NCI-H526 treated with DMSO at 0.1 percent for 48 hours (cell line): ENCODE data around the gene COX8C.
"Not testable (repeated sequence)": the region's sequence is repeated elsewhere in the genome, so short reads cannot be mapped to it uniquely, and the experiment has no call there.

Experiments used
- DNase-seq: peaks from one replicate; lab custom pipeline; 2025; lab: John Stamatoyannopoulos, UW

Gene COX8C

DNA sequence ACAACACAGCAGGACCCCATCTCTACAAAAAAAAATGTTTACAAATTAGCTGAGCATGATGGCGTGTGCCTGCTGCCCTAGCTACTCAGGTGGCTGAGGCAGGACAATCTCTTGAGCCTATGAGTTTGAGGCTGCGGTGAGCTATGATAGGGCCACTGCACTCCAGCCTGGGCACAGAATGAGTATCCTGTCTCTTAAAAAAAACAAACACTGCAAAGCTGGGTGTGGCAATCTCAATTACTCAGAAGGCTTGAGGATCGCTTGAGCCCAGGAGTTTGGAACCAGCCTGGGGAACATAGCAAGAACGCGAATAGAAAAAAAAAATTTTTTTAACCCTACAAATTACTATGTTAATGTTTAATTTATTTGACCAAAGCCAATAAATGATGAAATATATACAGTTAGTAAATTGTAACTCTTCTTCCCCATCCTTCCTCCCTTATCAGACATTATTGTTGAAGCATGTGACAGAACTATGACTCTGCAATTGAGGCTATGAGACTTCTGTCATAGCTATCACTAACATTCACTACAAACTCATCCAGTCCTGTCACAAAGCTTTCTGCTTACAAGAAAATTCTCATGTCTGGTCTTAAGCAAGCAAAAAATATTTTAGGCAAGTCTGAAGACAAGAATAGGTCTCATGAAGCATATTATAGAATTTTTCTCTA is 23.9 kb upstream of the COX8C start:
- no peak for DNase-seq

DNA sequence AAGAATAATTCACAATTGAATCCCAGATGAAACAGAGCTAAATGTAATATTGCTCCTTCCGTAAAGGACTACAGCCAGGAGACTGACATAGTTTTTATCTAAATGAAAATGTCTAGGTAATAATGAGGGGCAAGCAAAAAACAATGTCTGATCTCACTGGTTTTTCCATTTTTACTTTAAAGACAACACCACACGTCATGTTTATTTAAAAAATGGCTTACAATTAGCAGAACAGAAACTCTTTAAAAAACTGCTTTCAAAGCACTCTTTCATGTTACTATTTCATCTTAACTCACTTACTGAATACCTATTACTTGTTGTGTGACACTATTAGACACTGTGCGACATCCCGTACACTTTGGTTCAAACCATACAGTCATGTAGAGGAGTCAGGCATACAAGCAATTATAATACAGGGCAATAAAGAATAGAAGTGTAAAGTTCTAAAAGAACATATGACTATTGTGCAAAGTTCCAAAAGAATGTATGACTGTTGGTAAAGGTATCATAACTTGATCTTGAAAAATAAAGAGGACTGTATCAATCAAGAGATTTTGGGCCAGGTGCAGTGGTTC is 23.3 kb upstream of the COX8C start:
- DNase-seq: no peak

DNA sequence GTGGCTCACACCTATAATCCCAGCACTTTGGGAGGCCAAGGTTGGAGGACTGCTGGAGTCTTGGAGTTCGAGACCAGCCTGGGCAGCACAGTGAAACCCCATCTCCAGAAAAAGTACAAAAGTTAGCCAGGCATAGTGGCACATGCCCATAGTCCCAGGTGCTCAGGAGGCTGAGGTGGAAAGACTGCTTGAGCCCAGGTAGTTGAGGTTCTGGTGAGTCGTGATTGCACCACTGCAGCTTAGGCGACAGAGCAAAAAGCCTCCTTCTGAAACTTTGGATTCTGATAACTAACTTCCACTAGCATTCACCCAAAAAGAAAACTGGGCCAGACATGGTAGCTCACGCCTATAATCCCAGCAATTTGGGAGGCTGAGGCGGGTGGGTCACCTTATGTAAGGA is 20.8 kb upstream of the COX8C start:
- DNase-seq: no peak

DNA sequence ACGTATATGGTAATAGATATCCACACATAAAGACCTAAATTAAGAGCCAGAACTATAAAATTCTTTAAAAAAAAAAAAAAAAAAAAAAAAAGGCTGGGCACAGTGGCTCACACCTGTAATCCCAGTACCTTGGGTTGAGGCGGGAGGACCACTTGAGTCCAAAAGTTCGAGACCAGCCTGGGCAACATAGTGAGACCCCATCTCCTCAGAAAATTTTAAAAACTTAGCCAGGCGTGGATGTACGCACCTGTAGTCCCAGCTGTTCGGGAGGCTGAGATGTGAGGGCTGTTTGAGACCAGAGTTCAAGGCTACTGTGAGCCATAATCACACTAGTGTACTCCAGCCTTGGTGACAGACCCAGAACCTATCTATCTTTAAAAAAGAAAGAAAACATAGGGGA is 18.4 kb upstream of the COX8C start:
- no peak for DNase-seq

DNA sequence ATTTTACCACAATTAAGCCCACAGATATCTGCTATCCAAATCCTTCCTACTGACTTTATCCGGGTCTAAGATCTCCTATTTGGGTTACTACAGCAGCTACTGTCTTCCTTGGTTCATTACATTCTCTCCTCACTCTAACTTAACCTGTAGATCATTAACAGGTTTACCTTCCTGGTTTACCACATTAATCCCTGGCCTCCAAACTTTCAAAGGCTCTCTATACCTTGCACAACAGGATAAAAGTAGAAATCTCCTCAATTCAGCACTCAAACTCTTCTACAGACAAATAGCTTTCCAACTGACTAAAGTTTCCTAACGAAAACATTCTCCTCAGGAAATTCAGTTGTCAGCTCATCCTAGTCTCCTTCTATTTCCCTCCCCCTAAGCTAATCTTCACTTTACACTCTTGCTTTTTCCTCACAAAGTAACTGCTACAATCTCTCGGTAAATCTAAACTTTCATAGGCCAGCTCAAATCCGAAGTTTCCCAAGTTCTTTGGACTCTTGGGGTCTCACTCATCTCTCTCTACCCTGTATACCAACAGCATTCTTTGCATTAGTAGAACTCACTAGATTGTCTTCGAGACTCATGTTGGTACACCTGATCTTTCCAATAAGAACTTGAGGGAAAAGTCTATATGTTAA is 16.9 kb upstream of the COX8C start:
- DNase-seq: no peak

DNA sequence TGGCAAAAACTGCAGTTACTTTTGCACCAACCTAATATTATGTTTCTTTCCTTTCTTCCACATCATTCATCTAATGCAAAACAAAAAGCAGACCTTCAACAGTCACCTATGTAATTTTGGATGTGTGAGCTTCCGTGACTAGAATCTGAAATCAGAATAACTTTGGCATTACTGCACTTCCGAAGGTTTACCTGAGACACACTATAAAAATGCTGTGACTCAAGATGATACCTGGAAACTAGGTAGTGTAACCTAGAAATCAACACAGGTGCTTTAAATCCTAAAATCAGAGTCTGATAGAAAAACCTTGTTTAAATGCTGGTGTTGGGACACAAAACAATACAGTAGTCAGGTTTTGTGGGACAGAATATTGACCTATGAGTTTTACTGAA is 16.4 kb upstream of the COX8C start:
- DNase-seq: no peak

DNA sequence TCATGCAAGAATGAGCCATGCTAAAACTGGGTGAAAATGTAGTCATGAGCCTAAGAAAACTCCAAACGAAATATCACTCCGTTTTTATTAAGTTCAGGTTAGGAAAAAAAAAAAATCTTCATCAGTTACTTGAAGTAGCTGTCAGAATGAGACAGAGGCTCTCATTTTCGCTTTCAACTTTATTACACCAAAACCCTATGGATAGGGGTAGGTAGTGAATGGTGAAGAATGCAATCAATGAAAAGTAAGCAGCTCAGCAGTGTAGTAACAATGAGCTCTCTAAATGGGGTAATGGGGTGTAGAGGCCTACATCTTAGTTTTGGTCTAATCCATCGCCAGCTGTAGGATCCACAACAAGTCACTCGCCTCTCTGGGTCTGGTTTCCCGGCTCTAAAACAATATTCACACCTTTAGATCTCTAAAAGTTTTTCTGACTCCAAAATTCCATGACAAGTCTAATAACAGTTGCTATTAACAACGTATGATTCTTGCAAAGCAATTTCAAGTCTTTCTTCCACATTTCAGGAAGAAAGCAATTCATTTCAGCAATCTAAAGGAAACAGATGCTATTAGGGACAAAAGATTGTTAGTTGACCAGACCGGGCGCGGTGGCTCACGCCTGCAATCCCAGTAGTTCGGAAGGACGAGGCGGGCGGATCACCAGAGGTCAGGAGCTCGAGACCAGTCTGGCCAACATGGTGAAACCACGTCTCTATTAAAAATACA is 15.8 kb upstream of the COX8C start:
- DNase-seq: no peak

DNA sequence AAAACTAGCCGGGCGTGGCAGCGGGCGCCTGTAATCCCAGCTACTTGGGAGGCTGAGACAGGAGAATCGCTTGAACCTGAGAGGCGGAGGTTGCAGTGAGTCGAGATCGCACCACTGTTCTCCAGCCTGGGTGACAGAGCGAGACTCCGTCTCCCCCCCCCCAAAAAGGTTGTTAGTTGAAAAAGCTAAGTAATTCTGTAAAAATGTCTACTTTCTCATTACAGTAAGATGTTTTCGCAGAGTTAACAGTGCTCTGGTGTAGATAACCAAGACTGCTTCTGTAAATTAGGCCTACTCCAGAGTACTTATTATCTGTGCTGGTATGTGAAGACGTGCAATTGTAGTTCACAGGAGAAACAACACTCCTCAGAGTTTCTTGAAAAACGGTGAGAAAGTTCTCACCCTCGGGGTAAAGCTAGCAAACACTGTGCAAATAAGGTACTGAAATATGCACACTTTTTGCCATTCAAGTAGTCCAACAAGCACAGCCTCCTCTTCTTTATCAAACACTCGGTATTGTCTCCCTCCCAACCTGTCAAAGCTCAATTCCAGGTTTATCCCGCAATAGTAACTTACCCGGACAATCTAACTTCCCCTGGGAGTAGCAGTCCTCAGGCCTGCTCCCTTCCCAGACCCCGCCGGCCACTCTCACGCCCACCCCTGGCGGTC is 15.1 kb upstream of the COX8C start:
- DNase-seq: no peak

DNA sequence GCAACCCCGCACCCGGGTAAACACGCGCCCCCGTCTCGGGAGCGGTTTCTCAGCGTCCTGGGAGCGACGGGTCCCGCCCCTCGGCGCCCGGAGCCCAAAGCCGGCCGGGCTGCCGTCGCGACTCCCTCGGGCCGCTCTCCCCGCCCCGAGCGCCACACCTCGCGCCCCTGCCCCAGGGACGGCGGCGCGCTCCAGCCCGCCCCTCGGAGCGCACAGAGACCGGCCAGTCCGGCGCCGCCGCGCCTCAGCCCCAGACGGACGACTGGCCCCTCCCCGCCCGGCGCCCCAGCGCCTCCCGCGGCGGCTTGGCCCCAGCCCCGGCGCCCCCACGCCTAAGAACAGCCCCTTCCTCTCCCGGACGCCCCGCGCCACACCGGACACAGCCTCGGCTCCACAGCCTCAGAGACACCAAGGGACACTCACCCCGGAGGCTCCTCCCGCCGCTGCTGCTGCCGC is 14.6 kb upstream of the COX8C start:
- peak; percentile 59 for DNase-seq

DNA sequence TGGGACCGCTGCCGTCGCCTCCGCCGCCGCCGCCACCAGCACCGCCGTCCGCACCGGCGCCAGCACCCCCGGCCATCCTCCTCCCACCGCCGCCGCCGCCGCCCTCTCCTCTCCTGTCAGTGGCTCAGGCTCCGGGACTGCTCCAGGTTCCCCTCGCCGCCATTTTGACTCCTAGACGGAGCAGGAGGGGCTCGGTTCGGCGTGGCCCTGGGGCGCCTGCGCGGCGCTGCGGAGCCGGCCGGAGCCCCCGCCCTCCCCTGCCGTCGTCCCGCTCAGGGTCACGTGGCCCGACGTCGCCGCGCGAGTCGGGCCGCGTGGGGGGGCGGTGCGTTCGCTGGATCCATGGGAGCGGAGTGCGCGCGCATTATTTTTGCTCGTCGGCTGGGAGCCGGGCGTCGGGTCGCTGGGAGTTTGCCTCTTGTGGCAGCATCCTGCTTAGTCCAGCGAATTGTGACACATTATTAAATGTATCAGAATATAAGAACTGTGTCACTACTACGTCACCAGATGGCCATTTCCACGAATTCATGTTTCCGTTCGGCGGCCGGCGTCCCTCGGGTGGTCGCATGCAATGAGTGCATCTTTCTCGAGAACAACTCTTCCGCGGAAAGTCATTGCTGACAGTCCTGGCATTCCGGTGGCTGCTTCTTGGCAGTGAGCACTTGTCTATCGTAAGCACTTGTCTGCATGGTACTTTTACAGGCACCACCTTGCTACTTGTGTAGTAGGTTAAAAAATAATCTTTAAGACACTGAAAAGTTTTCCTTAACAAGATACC is 13.9 kb upstream of the COX8C start, which contains the start of gene BTBD7:
Gene BTBD7, minus strand, starts transcription at position 184 of the 778 bp plus-strand sequence. CDS start 36,985 bp downstream, outside the sequence.
- peak; percentile 89 for DNase-seq

DNA sequence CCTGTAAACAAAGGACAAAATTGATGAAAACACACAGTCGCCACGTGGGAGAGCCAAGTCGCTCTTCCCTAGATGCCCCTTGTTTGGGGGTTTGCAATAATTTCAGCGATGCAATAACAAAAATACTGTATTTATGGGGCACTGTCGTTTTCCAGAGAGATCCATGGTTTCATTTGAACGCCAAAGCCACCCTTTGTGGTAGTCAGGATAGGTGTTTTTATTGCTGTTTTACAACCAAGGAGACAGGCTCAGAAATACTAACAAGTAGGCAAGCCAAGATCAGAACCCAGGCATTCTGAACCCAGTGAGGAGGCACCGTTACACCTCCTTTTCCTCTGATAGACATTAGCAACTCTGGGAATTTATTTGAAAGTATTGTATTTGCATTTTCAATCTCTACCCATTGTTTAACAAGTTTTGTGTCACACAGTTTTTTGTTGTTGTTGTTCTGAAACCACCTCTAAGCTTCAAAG is 13.3 kb upstream of the COX8C start:
- peak; percentile 39 for DNase-seq

DNA sequence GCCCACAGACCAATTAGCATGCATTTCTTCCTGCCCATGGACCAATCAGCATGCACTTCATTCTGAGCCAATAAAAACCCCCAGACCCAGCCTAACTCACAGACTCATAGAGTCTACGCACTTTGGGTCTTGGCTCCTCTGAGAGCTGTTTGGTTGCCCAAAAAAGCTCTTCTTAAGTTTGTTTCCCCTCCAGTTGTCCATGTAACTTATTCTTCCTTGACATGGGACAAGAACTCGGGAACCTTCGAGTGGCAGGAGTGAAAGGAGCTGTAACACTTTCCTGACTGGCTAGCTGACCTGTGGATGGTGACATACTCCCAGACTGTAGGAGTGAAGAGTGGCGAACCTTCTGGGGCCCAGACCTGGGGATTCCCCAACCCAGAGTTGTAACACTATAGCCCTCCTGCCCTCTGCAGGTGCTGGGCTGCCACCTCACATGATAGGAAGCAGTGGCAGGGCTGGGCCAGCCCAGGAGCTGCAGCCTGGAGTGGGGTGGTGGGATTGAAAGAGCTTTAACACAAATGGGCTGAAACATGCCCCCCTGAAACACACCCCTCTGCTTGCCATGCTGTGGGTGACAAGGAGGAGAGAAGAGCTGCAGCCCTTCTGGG is 9.7 kb upstream of the COX8C start:
- DNase-seq: no peak

DNA sequence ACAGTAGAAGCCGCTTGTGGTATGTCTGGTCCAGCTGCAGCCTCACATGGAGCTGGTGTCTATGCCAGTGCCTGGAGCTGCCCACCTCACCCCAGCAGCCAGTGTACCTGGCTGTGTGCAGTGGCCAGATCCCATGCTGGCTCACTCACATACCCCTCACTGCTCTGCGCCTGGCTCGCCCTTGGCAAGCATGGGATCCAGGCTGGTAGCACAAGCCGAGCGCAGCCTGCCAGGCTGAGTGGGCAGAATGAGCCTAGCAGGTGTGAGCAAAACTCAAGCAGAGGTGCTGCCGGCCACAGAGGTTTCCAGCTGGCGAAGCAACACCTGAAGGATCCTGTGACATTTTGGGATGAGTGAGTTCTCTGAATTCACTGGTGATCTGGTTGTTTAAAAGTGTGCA is 9.1 kb upstream of the COX8C start:
- no peak for DNase-seq

DNA sequence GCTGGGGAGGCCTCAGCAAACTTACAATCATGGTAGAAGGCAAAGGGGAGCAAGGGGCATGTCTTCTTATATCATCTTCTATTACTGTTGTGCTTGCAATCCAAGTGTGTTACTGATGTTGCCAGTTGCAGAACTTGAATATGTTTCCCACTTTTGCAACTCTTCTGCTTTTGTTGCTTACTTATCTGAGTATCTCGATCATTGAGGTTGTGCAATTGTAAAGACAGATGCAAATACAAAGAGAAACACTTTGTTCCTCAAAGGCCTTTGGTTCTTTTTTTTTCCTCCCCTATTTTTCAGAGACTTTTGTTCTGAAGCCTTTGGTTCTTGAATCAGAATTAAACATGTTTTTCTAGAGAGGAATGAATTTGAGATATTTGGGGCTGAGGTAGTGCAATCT is 3.7 kb upstream of the COX8C start:
- DNase-seq: no peak

DNA sequence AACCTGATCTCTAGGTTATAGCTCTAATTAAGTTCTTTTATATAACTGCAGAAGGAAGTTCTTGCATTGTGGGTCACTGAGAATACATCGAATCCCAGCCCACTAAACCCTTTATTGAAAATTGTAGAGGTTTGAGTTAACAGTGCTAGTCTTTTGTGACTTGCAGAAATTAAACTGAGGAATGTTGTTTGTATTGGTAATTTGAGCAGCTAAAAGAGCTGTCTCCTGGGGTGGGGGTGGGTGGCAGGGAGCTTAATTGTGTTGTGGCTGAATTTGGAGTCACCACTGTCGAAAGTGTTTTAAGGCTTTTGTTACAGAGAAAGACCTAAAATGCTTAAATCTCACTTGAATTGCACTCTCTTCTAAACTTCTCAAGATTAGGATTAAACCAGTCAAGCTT is 3.2 kb upstream of the COX8C start:
- no peak for DNase-seq

DNA sequence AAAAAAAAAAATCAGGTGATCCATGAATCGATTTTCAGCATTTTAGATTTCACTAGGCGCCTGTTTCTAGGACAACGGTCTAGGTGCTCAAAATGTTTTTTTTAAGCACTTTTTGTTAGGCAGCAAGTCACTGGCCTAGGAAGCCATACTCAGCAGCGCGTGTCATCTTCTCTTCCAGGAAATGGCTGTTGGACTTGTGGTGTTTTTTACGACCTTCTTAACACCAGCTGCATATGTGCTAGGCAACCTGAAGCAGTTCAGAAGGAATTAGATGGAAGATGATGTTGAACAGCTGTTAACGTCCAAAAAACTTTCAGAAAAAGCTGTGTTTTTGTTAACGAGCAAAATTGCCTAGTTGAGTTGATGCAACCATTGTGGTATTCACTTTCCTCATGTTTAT is 868 bp downstream of the COX8C start:
- DNase-seq: no peak

DNA sequence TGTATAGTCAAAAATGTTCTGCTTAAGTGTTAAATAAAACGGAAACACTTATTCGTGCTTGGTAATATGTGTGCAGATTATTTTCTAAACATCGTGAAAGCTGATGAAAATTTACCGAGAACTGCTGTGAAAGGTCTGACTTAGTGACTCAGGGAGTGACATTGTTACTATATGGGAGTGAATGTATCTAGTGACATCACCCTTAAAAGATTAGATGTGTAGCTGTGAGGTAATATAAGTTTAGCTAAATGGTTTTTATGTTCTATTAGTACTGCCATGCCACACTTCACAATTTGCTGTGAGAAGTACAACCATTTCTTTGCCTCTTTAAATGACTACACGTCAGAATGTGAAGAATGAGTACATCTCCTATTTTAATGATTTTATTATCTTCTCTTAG is 1.3 kb downstream of the COX8C start:
- no peak for DNase-seq

DNA sequence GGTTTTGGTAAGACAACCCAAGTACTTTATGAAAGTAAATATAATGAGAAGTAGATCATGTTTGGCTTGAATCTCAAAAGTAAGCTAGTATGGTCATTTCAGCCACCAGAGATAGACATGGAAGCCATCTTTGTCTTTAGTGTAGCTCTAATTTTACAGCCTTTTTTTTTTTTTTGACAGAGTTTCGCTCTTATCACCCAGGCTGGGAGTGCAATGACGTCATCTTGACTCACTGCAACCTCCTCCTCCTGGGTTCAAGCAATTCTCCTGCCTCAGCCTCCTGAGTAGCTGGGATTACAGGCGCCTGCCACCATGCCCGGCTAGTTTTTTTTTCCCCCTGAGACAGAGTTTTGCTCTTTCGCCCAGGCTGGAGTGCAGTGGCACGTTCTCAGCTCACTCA is 7.9 kb downstream of the COX8C start:
- not testable (repeated sequence) for DNase-seq

DNA sequence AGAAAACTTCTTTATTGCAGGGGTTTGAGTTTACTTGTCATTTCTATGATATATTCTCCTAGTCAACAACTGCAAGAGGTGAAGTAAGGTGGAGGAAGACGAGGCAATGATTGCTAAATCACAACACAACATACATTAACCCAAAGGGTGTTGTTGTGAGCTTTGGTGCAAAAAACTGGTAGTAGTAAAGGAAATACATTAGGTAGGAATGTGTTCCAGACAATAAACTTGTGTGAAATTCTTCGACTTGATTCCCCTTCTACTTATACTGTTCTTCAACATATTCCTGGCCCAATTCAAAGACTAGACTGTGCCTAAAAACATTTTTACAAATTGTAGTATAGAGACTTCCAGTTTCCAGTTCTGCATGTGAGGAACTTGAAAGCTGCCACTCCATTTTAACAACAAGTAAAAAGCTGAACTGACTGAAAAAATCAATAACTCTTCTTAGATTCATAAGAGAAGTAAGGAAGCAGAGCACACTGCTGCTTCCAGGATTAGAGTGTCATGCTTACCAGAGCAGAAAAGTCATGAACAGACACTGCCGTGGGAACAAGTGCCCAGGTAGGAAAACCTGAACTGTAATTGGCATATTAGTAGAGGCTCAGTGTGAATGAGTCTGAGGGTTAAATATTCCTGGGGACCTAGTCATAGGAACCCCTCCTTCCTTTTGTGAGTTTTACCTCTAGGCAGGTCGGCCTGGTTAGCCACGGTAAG is 22.2 kb downstream of the COX8C start:
- no peak for DNase-seq

DNA sequence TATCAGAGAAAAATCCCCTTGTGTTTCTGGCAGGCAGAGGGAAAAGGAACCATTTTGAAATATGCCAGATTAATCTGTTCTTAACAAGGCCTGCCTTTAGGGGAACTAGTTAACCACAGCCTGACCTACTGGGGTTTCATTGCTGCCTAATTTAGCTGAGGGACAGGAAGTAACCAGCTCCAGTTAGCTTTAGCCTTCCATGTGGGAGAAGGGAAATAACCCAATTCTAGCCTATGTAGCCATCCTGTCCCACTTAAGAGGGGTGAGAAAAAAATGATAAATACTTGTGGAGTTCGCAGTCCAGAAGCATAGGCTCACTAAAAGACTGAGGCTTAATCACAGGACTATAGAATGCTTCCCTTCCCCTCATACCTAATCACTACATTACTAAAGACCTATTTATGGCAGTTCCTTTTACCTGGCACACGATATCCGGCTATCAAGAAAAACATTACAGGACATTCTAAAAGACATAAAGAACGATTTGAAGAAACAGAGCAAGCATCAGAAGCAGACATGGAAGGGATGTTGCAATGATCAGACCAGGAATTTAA is 22.8 kb downstream of the COX8C start:
- DNase-seq: no peak
